Thyroid gland (tissue), 4 donors: Measurements from ENCODE around the gene CYP4F12.

Source experiments
- POLR2A ChIP-seq, 2 donors: fragments of 450-650 bp; IDR thresholded peaks; one replicate each; pipeline ENCODE4 v1.6.1; 2017; ENCODE audit warnings: antibody characterized with exemption in 2 of 2, mild to moderate bottlenecking in 2 of 2, moderate library complexity in 1 of 2
- TF ChIP-seq, protein P1 (sequence below), 6 experiments: fragments of 200-600 bp in 3 of 6; fragments of 450-650 bp in 3 of 6; sonication (generic) in 3 of 6; IDR thresholded peaks; one replicate each; pipeline ENCODE4 v1.5.1; 2016 to 2019; ENCODE audit warnings: antibody characterized with exemption in 6 of 6, mild to moderate bottlenecking in 2 of 6, inconsistent platforms in 1 of 6, moderate library complexity in 1 of 6

DNA sequence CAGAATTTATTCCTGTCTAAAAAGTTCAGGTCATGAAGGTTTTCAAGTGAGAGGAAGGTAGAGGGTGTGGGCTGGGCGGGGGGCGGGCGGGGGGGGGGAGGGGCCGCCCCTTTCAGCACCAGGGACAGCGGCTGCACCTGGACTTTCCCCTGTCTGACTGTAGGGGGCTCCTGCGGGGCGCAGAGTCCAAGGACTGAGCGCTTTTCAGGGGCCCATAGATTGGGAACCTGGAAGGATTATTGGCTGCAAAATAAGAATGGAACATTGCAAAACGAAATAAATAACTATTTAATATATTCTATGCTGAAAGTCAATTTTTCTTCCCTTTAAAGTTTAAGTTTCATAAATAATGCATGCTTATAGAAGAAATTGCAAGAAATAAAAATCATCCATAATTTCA is 41.1 kb upstream of the CYP4F12 start:
- TF ChIP-seq, protein P1, sequence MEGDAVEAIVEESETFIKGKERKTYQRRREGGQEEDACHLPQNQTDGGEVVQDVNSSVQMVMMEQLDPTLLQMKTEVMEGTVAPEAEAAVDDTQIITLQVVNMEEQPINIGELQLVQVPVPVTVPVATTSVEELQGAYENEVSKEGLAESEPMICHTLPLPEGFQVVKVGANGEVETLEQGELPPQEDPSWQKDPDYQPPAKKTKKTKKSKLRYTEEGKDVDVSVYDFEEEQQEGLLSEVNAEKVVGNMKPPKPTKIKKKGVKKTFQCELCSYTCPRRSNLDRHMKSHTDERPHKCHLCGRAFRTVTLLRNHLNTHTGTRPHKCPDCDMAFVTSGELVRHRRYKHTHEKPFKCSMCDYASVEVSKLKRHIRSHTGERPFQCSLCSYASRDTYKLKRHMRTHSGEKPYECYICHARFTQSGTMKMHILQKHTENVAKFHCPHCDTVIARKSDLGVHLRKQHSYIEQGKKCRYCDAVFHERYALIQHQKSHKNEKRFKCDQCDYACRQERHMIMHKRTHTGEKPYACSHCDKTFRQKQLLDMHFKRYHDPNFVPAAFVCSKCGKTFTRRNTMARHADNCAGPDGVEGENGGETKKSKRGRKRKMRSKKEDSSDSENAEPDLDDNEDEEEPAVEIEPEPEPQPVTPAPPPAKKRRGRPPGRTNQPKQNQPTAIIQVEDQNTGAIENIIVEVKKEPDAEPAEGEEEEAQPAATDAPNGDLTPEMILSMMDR (IDR thresholded peaks at IDR 0.05) = peak in 1 of 6 experiments; percentile 40
- TF ChIP-seq POLR2A (IDR thresholded peaks at IDR 0.05) = no peak
